ENCODE measurements around the gene AEBP1. TPM values are rescaled to one million over a fixed set of nuclear protein-coding genes. Genes with fewer than 3 reads are reported as not detected.

AEBP1 gene
- total and polyA plus RNA-seq, 4 donors, result 293 to 2,243 (median 977) TPM

- peak in 1 of 2 donors; percentile 48 for DNase-seq
- H3K27ac ChIP-seq (ENCODE audit: low read depth in 1 of 2, low read length in 2 of 2), result peak overlapping the region; percentile 81 to 97
- intact Hi-C loops (cut with DNase I), result no loop called here
- WGBS, 2 donors, result 68 to 70% methylated on average over 8 of the region's 8 CpGs
- H3K36me3 ChIP-seq (ENCODE audit: control insufficient read depth in 1 of 2, insufficient read depth in 2 of 2, low read length in 1 of 2), result peaks cover 0 to 2% of the 10 kb centered on the region in 2 donors
- H3K27me3 ChIP-seq (ENCODE audit: control insufficient read depth in 1 of 2, insufficient read depth in 2 of 2, low read length in 1 of 2), result no peaks in the 10 kb centered on the region
- H3K9me3 ChIP-seq (ENCODE audit: control insufficient read depth, low read length), result no peaks in the 10 kb centered on the region
- H3K4me3 ChIP-seq (ENCODE audit: low read length in 2 of 2), result no peak overlapping the region
- no peak for ATAC-seq (ENCODE audit: low FRiP score)
- peaks cover 0 to 9% of the 10 kb centered on the region in 2 donors for H3K4me1 ChIP-seq (ENCODE audit: control insufficient read depth in 1 of 2, insufficient read depth in 2 of 2, low read length in 2 of 2)
Observed at GRCh38 chr7:44103566-44103922, 601 bp upstream of the AEBP1 start.

- DNase-seq (peak; percentile 76 to 87), ATAC-seq (ENCODE audit: low FRiP score) (peak; percentile 46)
- peak overlapping the region; percentile 89 to 97 for H3K27ac ChIP-seq (ENCODE audit: low read depth in 1 of 2, low read length in 2 of 2)
- WGBS, 2 donors, result 3 to 7% methylated on average over 20 to 28 of the region's 28 CpGs
- H3K36me3 ChIP-seq (ENCODE audit: control insufficient read depth in 1 of 2, insufficient read depth in 2 of 2, low read length in 1 of 2), result peaks cover 0 to 4% of the 10 kb centered on the region in 2 donors
- intact Hi-C loops (cut with DNase I), result loop anchor here in 1 of 2 donors (5.0 kb wide), 1 partner anchor 33 kb away; no protein-coding TSS in a partner anchor
- no peaks in the 10 kb centered on the region for H3K27me3 ChIP-seq (ENCODE audit: control insufficient read depth in 1 of 2, insufficient read depth in 2 of 2, low read length in 1 of 2)
- H3K9me3 ChIP-seq (ENCODE audit: control insufficient read depth, low read length), result no peaks in the 10 kb centered on the region
- peaks cover 0 to 9% of the 10 kb centered on the region in 2 donors for H3K4me1 ChIP-seq (ENCODE audit: control insufficient read depth in 1 of 2, insufficient read depth in 2 of 2, low read length in 2 of 2)
- peak overlapping the region; percentile 47 to 80 for H3K4me3 ChIP-seq (ENCODE audit: low read length in 2 of 2)
Observed at GRCh38 chr7:44104860-44105771, 971 bp downstream of the AEBP1 start.

- WGBS, 2 donors, result 11 to 17% methylated on average over 2 of the region's 2 CpGs
- Histone ChIP-seq H3K36me3 (ENCODE audit: control insufficient read depth in 1 of 2, insufficient read depth in 2 of 2, low read length in 1 of 2) (peaks cover 0 to 9% of the 10 kb centered on the region in 2 donors), H3K27me3 (ENCODE audit: control insufficient read depth in 1 of 2, insufficient read depth in 2 of 2, low read length in 1 of 2) (no peaks in the 10 kb centered on the region), H3K9me3 (ENCODE audit: control insufficient read depth, low read length) (no peaks in the 10 kb centered on the region), H3K27ac (ENCODE audit: low read depth in 1 of 2, low read length in 2 of 2) (peak overlapping the region; percentile 44 to 89), H3K4me1 (ENCODE audit: control insufficient read depth in 1 of 2, insufficient read depth in 2 of 2, low read length in 2 of 2) (peaks cover 0 to 9% of the 10 kb centered on the region in 2 donors), H3K4me3 (ENCODE audit: low read length in 2 of 2) (peak overlapping the region; percentile 4 to 80)
- ATAC-seq (ENCODE audit: low FRiP score) (no peak), DNase-seq (no peak)
- intact Hi-C loops (cut with DNase I), result loop anchor here (2.0 to 5.0 kb wide), 2 partner anchors 27 to 34 kb away; no protein-coding TSS in a partner anchor
Observed at GRCh38 chr7:44105832-44106231, 1.7 kb downstream of the AEBP1 start.

- H3K4me1 ChIP-seq (ENCODE audit: control insufficient read depth in 1 of 2, insufficient read depth in 2 of 2, low read length in 2 of 2), result peaks cover 0 to 9% of the 10 kb centered on the region in 2 donors
- H3K27ac ChIP-seq (ENCODE audit: low read depth in 1 of 2, low read length in 2 of 2), result peak overlapping the region; percentile 69 to 89
- intact Hi-C loops (cut with DNase I), result loop anchor here (2.0 to 5.0 kb wide), 2 partner anchors 28 to 34 kb away; no protein-coding TSS in a partner anchor
- no peaks in the 10 kb centered on the region for H3K9me3 ChIP-seq (ENCODE audit: control insufficient read depth, low read length)
- H3K27me3 ChIP-seq (ENCODE audit: control insufficient read depth in 1 of 2, insufficient read depth in 2 of 2, low read length in 1 of 2), result no peaks in the 10 kb centered on the region
- ATAC-seq (ENCODE audit: low FRiP score), result no peak
- H3K4me3 ChIP-seq (ENCODE audit: low read length in 2 of 2), result peak overlapping the region in 1 of 2 donors; percentile 80
- peak in 1 of 2 donors; percentile 44 for DNase-seq
- WGBS, 2 donors, result 69 to 70% methylated on average over 10 of the region's 10 CpGs
- H3K36me3 ChIP-seq (ENCODE audit: control insufficient read depth in 1 of 2, insufficient read depth in 2 of 2, low read length in 1 of 2), result peaks cover 0 to 11% of the 10 kb centered on the region in 2 donors
Observed at GRCh38 chr7:44106311-44107065, 2.3 kb downstream of the AEBP1 start.

GRCh38 chr7:44107116-44107960, 3.2 kb downstream of the AEBP1 start:
- H3K9me3 ChIP-seq (ENCODE audit: control insufficient read depth, low read length), result no peaks in the 10 kb centered on the region
- ATAC-seq (ENCODE audit: low FRiP score) (no peak), DNase-seq (peak in 1 of 2 donors; percentile 53)
- H3K4me3 ChIP-seq (ENCODE audit: low read length in 2 of 2), result no peak overlapping the region
- peak overlapping the region; percentile 69 to 89 for H3K27ac ChIP-seq (ENCODE audit: low read depth in 1 of 2, low read length in 2 of 2)
- peaks cover 0 to 9% of the 10 kb centered on the region in 2 donors for H3K4me1 ChIP-seq (ENCODE audit: control insufficient read depth in 1 of 2, insufficient read depth in 2 of 2, low read length in 2 of 2)
- H3K27me3 ChIP-seq (ENCODE audit: control insufficient read depth in 1 of 2, insufficient read depth in 2 of 2, low read length in 1 of 2), result no peaks in the 10 kb centered on the region
- 78 to 82% methylated on average over 17 to 18 of the region's 18 CpGs for WGBS, 2 donors
- intact Hi-C loops (cut with DNase I), result loop anchor here (2.0 to 5.0 kb wide), 2 partner anchors 29 to 35 kb away; no protein-coding TSS in a partner anchor
- H3K36me3 ChIP-seq (ENCODE audit: control insufficient read depth in 1 of 2, insufficient read depth in 2 of 2, low read length in 1 of 2), result peaks cover 0 to 15% of the 10 kb centered on the region in 2 donors

- ATAC-seq (ENCODE audit: low FRiP score) (no peak), DNase-seq (peak in 1 of 2 donors; percentile 36)
- Histone ChIP-seq H3K4me1 (ENCODE audit: control insufficient read depth in 1 of 2, insufficient read depth in 2 of 2, low read length in 2 of 2) (peaks cover 0 to 6% of the 10 kb centered on the region in 2 donors), H3K4me3 (ENCODE audit: low read length in 2 of 2) (no peak overlapping the region), H3K27ac (ENCODE audit: low read depth in 1 of 2, low read length in 2 of 2) (peak overlapping the region in 1 of 2 donors; percentile 41), H3K27me3 (ENCODE audit: control insufficient read depth in 1 of 2, insufficient read depth in 2 of 2, low read length in 1 of 2) (no peaks in the 10 kb centered on the region), H3K9me3 (ENCODE audit: control insufficient read depth, low read length) (no peaks in the 10 kb centered on the region), H3K36me3 (ENCODE audit: control insufficient read depth in 1 of 2, insufficient read depth in 2 of 2, low read length in 1 of 2) (peaks cover 0 to 15% of the 10 kb centered on the region in 2 donors)
- intact Hi-C loops (cut with DNase I), result loop anchor here (2.0 to 5.0 kb wide), 2 partner anchors 29 to 36 kb away; no protein-coding TSS in a partner anchor
- WGBS, 2 donors, result 81 to 84% methylated on average over 18 to 21 of the region's 21 CpGs
Observed at GRCh38 chr7:44107961-44108767, 4.0 kb downstream of the AEBP1 start.

All from aorta (tissue), 5 donors.